HG03045 (cell line): ENCODE data around the gene MARVELD1.
"Not testable (repeated sequence)": the region's sequence is repeated elsewhere in the genome, so short reads cannot be mapped to it uniquely, and the experiment has no call there.

ENCODE experiments used
- ATAC-seq: cut with Tn5 transposase; IDR thresholded peaks from one replicate; pipeline ENCODE4 v1.9.1; 2021; ENCODE audit warnings: mild to moderate bottlenecking, moderate library complexity; ENCODE audit not compliant: unreplicated experiment

Gene MARVELD1

DNA sequence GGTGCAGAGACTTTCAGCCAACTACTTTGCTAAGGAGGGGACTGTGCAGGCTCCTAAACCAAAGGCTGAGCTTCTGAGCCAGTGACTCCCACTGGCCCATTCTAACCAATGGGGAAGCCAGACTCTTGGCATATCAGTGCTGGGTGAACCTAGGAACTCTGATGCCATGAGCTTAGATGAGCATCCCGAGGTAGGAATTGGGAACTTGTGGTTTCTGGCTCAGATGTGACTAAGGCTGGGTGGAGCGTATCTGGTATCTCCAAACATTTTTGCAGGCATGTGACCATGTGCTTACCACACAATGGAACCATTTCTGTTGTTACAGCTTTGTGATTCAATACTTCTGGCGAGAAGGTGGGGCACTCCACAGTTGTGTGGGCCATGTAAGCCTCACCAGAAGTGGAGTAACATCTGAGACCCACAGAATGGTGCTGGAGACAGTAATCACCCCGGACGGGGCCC is 23.9 kb upstream of the MARVELD1 start:
- ATAC-seq = no peak

DNA sequence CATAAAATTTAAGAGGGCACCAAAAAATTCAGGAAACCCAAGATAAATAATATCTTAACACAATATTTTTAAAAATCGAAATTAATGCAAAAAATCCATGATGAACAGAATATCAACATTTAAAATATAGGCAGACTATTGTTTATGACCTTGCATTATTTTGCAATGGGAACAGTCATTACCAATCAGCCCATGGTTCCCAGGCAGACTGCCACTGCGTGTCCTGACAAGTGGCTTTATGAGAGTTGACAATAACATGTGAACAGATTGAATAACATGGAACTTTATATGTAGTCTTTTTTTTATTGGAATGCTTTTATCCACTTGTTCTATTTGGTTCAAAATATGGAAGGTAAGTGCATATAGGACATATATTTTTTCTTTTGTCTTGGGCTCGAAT is 23.4 kb upstream of the MARVELD1 start:
- no peak for ATAC-seq

DNA sequence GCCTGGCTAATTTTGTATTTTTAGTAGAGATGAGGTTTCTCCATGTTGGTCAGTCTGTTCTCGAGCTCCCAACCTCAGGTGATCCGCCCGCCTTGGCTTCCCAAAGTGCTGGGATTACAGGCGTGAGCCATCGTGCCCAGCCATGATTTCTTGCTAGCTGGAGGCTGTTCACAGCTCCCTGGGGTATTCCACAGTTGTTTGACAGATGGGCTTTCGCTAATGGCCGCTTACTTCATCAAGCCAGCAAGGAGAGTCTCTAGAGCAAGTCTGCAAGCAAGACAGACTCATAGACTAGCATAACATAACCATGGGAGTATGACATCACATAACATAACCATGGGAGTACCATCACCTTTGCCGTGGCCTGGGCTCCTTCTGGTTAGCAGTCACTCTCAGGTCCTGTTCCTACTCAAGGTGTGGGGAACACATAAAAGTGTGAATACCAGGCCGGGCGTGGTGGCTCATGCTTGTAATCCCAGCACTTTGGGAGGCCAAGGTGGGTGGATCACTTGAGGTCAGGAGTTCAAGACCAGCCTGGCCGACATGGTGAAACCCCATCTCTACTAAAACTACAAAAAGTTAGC is 15.4 kb upstream of the MARVELD1 start:
- not testable (repeated sequence) for ATAC-seq

DNA sequence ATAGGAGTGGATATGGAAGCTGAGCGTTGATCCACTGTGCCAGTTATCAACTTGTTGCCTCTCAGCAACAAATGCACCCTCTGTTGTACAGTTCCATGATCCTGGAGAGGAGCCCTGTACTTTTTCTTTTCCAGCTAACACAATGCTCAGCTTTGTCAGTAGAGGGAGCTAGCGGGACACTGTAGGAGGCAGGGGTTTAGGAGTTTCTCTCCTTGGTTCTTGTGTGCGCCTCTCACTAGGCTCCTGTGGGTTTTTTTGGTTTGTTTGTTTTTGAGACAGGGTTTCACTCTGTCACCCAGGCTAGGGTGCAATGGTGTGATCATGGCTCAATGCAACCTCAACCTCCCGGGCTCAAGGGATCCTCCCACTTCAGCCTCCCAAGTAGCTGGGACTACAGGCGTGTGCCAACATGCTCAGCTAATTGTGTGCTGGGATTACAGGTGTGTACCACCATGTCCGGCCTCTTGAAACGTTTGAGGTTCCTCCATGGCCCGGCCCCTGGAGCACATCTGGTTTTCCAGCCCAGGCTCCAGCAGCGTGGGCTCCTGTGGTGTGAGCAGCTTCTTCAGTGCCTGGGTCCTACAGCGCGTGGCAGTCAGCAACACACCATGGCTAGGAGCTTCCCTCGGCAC is 12.0 kb upstream of the MARVELD1 start:
- no peak for ATAC-seq

DNA sequence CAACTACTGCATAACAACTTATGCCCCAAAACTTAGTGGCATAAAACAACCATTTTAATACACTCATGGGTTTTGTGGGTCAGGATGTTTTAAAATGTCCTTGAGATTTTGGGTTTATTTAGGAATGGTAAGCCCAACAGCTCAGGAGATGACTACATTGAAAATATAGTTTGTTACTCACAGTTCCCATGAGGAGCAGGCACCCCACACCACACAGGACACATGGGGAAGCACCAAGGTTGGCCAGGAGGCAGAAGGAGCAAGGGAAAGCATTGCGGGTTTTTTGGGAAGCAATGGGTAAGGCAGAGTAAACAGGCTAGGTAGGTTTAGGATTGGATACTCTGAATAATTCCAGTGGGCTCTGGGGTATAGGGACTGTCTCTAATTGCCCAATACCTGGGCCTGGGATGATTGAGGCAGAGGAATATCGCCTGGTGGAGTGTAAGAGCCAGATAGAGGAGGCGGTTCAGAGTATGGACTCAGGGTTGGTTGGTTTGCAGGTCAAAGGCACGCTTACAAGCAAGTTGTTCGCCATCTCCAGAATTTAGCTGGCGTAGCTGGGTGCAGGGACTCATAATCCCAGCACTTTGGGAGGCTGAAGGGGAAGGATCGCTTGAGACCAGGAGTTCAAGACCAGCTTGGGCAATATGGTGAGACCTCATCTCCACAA is 10.0 kb upstream of the MARVELD1 start:
- ATAC-seq = no peak

DNA sequence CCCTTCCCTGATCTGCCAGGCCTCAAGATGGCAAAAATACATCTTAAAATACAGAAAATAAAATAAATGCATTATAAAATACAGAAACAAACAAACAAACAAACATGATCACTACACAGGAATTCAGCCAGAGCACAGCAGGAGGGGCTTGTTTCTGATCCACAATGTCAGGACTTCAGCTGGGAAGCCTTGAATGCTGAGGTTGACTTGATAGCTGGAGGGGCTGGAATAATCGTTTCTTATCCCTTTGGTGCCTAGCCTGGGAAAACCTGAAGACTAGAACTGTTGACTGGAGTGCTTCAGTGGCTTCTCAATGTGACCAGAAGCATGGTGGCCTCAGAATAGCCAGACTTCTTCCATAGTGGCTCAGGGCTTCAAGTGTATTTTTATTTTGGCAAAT is 9.2 kb upstream of the MARVELD1 start:
- ATAC-seq = no peak

DNA sequence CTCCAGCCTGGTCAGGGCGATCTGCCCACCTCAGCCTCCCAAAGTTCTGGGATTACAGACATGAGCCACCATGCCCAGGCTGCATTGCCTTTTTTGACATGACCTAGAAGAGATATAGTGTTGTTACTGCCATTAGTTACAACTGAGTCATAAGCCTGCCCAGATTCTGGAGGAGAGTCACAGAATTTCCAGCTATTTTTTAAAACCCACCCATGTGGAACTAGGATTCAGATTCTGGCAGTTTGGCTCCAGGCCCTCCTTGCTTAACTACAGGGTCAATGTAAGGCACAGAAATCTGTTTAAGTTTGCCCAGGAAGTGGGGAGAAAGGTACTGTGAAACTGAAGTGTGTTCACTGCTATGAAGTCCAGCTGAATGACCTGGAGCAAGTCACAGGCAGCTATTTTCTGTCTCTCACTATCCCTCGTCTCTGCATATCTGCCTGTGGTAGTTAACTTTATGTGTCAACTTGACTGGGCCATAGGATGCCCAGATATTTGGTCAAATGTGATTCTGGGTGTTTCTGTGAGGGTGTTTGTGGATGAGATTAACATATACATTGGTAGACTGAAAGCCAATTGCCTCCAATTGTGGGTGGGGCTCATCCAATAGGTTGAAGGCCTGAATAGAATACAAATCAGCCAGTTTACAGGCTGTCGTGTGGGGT is 8.4 kb upstream of the MARVELD1 start:
- ATAC-seq = no peak

DNA sequence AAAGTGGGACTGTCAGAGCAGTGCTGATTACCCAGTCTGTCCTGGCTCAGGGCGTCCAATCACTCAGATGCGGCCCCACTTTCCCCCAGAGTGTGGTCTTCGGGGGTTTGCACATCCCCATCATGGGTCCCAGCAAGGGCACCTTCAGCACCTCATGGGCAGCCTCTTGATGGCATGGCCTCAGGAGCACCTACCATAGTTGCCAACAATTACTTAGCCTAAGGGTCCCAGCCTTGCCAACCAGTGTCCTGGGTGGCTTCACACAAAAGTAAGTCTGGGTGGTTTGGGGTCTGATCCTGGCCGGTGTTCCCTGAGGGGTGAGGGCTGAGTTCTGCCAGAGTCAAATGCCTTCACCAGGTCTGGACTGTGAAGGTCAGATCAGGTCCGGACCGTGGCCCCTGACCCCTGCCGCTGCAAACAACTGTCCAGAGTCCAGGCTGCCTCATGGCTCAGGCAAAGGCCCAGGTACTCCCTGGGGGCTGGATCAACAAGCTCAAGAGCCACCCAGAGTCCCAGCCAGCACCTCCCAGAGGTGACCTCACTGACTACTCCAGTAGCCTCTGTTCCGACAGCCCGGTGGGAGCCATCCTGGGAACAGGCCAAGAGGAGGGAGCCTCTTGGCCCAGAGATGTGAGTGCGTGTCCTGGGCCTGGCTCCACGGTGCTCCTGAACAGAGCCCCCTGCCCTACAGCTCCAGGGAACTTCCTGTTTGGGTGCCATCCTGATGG is 6.2 kb upstream of the MARVELD1 start:
- no peak for ATAC-seq

DNA sequence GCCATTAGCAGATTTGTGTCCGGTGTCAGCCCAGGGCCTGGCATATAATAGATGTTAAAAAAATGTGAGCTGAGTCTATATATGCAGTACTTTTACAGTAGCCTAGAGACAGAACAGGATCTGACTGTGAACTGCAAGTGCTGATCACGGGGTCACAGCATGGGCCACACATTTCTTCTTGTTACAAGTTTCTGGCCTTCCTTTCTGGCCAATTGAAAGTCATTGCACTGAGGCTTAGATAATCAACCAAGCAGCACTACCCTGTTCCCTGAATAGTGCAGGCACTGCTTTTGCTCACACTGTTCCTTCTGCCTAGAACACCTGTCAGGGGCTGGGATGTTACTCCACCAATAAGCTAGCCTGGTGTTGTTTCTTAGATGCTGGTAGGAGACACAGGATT is 5.4 kb upstream of the MARVELD1 start:
- ATAC-seq = no peak

DNA sequence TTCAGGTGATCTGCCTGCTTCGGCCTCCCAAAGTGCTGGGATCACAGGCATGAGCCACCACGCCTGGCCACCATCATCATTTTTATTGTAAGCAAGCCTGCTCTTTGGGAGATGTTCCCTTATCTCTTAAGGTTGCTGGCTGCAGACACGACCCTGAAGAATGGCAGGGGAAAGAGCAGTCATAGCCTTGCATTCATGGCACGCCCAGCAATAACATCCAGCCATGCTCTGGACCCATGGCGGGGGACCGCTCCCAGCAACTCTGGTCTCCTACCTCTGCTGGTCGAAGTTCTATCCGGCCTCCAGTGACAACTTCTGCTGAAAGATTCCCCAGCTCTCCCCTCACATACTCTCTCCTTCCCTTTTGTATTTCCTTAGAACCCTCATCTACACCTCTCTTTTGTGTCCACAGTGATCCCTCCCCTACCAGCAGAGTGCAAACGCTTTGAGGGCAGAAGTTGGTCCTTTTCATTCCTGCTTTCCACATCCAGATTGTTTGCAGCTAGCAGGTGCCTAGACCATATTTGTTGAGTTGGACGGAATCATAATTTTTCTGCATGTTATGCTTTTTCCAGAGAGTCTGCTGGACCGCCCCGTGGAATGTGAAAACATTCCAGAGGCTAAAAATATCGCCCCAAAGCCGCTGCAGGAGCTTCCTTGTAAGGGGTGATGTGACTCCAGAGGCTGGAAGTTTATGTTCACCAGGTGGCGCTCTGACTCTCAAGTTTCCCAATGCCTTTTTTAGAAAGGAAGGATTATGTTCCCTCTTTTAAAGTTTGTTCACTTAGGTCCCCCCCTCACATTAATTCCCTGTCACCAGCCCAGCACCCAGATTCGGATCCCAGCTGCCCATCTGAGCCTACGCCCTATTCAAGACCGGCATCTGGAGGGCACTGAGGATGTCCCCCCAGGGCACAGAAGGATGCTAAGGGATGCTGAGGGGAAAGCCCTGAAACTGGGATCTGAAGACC is 4.3 kb upstream of the MARVELD1 start:
- no peak for ATAC-seq

DNA sequence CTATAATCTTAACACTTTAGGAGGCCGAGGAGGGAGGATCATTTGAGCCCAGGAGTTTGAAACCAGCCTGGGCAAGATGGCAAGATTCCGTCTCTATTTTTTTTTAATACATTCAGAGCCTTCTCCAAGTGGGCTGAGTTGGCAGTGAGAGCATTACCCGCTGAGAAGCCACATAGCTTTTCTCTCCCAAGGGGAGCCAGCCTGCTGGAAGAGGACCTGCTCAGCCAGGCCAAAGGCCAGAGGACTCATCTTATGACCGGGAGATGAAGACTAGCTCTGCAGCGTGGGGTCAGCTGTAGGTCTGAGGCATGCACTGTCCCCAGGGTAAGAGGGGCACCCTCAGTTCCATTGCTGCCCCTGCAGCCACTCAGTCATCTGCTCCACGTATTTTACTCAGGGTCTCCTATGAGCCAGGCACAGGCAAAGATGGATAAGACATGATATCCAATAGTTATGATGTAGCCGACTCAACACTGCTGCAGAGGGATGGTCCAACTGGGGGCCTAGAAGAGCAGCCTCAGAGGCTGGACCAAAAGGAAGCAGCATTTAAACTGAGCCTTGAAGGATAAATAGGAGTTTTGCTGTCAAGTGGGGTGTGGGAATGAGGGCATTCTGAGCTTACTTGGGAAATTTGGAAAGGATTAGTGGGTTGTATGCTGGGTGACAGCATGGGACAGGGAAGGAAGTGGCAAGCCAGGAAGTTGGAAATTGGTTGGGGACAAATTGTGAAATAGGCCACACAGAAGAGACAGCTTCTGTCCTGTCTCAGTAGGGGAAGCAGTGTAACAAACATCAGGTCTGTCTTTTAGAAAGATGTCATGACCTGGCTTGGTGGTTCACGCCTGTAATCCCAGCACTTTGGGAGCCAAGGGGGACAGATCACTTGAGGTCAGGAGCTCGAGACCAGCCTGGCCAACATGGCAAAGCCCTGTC is 1.6 kb upstream of the MARVELD1 start:
- no peak for ATAC-seq

DNA sequence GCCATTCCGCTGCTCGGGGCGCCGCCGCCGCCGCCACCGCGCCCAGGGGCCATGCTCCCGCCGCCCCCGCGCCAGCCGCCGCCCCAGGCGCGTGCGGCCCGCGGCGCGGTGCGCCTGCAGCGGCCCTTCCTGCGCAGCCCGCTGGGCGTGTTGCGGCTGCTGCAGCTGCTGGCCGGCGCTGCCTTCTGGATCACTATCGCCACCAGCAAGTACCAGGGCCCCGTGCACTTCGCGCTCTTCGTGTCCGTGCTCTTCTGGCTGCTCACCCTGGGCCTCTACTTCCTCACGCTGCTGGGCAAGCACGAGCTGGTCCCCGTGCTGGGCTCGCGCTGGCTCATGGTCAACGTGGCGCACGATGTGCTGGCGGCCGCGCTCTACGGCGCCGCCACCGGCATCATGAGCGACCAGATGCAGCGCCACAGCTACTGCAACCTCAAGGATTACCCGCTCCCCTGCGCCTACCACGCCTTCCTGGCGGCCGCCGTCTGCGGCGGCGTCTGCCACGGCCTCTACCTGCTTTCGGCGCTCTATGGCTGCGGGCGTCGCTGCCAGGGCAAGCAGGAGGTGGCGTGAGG is 383 bp downstream of the MARVELD1 start:
- ATAC-seq = peak; percentile 66

DNA sequence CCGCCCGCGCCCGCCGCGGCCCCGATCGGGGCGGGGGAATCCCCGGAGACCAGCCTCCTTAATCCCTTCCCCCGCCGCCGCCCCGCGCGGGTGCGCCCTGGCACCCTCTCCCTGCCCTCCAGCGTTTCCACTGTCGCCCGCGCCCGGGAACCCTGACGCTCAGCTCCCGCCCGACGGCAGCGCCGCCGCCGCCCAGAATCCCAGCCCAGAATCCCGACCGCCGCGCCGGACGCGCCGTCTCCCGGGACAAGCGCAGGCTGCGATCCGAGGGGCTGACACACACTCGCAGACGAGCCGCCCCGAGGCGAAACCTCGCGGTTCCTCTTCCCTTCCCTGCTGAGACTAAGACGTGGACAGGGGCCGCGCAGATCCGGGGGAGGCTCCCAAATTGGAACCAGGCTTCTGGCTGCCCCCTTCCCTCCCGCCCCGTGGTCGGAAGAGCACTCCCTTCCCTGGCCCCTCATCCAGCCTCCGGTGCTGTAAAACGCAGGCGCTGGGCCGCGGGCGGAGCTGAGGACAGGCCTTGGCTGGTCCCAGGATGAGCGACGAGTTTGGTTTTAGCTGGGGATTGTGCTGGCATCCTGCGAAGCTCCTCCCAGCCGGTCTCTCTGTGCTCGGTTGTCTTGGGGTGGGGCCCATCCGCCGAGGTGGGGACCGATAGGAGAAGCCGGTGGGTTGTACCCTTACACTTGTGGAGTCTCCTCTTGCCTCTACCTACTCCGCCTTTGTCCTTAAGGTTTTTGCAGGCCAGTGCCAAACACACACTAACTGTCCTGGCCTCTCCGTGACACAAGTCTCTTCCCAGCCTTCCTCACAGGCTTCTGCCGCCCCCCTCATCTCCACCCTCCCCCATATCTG is 1.1 kb downstream of the MARVELD1 start:
- peak; percentile 36 for ATAC-seq

DNA sequence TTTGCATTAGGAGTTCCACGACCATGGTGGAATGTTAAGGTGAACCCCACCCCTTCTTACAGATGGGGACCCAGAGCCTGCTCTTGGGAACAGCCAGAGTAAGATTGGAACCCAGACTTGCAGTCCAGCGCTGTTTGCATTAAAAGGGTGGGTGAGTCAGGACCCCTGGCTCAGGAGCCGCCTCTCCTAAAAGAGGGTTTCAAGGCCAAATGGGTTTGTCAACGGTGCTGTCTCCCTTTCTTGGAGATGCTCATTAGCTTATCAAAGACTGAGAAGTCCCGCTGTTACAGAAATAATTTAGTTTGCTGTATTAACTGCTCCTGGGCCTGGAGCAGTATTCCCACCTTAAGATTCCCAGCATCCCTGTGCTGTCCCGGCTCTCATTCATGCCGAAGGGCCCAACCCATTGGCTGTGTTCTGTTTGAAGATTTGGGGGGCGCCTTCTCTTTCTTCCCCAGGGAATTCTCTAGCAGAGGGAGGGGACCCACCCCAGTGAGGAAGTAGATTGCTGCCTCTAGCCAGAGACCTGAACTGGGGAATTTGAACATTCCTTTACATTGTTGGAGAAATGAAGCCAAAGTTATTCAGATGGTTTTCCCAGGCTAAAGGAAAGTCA is 1.8 kb downstream of the MARVELD1 start:
- no peak for ATAC-seq

DNA sequence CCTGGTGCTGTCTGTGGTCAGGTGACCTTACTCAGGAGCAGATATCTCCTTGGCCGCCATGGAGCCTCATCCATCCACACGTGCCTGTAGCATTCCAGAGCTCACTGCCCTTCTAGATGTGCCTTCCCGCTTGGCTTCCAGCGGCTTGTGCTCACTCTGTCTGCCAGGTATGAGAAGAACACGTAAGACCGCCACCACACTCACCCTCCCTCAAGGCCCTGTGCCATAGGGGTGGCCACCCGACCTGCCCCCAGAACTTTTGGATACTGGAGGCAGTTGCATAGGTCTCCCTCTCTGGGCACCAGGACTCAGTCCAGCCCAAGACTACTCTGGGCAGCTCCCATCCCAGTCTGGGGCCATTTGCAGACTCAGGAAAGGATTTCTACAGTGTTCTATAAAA is 4.1 kb downstream of the MARVELD1 start:
- no peak for ATAC-seq

DNA sequence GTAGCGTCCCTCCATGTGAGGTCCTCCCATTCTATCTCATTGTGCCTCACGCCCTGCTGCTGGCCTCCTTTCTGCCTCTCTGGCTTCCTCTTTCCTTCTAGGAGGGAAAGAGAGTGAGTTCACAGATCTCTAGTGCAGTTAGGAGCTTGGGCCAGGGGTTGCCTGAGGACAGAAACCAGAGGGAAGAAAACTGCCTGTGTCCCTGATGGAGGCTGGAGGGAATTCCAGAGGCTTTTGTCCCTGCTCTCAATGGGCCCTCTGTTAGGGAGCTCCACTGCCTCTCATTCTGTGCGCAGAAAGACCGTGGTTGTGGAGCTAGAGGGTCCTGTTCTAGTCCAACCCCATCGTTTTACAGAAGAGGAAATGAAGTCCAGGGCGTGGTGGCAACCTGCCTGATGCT is 4.6 kb downstream of the MARVELD1 start:
- no peak for ATAC-seq

DNA sequence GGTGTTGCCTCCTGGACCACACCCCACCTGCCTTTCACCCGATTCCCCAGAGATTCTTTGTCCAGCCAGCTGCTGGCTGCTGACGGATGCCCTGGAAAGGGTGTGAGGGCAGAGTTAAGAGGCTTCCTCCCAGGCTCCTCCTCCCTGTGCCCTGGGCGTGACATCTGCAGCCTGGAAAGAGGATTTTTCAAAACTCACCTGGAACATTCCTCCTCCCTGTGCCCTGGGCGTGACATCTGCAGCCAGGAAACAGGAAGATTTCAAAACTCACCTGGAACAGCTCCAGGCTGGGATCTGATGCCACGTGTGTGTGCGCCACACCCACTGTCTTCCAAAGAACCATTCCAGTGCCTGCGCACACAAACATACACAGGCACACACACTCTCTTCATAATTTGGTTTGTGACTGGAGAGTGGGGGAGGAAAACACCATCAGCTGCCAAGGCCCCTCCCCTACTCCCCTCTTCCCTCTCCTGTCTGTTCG is 5.2 kb downstream of the MARVELD1 start:
- no peak for ATAC-seq
